Activated CD8-positive, alpha-beta memory T cell treated with anti-CD3 and anti-CD28 coated beads, Interleukin-2, amount 50 U/mL, for 48 hours (primary cell): ENCODE results near the gene TOP1.

Source experiments
- DNase-seq: peaks from one replicate; pipeline ENCODE4 v3.0.0-alpha.2; 2020

TOP1 gene

GRCh38 chr20:41038149-41038877, 9.7 kb downstream of the TOP1 start:
- DNase-seq: no peak

GRCh38 chr20:41038878-41039404, 10.3 kb downstream of the TOP1 start:
- no peak for DNase-seq

DNA sequence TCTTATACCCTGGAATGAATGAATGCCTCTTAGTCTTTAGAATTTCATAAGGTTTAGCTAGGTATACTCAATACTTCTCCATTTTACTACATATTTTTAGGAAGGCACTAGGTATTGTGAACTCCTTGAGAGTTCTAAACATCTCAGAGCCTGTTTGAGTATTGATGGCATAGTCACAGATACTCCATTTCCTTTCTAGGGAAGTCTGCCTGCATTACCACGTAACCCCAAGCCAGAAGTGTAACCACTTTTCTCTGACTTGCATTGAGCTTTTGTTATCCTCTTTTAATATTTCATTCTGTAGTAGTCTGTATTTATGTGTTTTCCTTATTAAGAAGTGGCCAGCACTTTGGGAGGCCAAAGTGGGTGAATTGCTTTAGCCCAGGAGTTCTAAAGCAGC, 12.2 kb downstream of the TOP1 start:
- no peak for DNase-seq

DNA sequence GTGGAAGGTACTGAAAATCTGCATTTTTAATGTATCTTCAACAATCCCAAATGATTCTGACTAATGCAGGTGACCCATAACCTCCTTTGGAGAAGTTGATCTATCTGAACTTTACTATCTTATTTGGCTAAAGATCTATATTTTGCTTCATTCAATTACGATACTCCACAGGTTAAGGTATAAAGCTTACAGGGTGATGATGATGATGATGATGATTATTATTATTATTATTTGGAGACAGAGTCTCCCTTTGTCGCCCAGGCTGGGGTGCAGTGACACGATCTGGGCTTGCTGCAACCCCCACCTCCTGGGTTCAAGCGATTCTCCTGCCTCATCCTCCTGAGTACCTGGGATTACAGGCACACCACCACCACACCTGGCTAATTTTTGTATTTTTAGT, 13.1 kb downstream of the TOP1 start:
- no peak for DNase-seq

GRCh38 chr20:41044409-41045062, 15.9 kb downstream of the TOP1 start:
- DNase-seq: no peak

DNA sequence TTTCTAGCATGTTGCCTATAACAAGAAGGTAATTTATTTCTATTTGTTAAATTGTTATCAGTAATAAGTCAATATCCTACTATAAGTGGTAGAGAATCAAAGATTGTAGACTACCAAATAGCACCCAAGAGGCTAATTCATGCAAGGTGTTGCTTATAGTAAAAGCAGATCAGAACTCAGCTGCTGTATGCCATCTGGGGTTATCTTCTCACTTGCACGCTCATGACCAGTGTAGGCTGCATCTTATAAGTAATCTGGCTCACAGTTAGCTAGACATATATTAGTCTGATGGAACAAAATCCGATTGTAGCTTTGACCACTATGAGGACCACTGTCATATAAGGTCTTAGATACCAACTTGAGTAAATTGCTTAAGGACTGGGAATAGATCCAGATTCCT, 17.0 kb downstream of the TOP1 start:
- no peak for DNase-seq

DNA sequence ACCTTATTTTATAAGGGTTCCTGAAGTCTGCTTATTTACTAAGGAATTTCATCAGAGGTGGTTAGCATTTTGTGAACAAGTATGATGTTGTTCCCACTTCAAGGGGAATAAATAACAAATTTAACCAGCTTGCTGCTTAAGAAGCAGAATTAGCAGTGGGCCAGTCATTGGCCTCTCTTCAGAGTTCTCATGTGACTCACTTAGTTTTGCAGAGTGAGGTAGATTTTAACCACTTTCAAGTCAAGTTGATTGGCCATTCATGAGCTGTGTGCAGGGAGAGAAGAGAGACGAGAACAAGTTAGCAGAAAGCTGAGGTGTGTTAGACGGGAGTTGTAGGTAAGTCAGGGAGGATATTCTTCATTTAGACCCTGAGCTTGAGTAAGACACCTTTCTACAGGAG, 18.1 kb downstream of the TOP1 start:
- DNase-seq: no peak

GRCh38 chr20:41047279-41047974, 18.8 kb downstream of the TOP1 start:
- no peak for DNase-seq

GRCh38 chr20:41047975-41048305, 19.3 kb downstream of the TOP1 start:
- DNase-seq: no peak

DNA sequence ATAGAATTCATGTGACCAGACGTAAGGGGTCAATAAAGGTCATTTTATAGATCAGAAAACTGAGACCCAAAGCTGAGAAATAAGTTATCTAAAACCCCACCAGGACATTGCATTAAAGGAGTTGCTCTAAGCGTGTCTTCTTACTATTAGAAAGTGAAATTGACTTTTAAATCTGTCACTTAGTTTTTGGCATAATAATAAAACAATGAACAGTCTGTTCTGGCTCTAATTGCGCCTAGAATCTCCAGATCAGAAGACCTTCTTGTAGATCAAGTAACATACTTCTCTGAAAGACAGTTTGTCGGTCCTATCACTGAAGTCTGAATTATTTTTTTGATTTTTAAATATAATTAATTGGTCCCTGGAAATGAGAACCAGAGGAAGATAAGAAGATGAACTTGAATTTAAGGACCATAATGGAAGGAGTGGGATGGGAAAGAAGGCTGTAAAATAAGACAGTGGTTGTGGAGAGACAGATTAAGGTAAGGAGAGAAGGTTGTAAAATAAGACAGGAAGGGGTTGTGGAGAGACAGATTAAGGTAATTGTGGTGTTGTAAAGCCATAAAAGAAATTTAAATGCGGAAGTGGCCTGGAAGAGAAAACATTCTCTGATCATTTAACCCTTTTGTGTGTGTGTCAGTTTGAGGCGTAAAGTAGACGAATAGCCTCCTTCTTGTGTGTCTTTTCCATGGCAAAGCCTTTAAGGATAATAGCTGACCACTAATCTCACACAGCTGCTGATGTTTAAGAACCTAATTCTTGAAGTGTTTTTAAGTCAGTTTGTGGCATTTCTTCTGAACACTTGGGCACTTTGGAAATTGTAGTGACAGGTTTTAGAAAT, 20.1 kb downstream of the TOP1 start:
- DNase-seq: no peak

GRCh38 chr20:41049451-41049850, 20.8 kb downstream of the TOP1 start:
- no peak for DNase-seq

DNA sequence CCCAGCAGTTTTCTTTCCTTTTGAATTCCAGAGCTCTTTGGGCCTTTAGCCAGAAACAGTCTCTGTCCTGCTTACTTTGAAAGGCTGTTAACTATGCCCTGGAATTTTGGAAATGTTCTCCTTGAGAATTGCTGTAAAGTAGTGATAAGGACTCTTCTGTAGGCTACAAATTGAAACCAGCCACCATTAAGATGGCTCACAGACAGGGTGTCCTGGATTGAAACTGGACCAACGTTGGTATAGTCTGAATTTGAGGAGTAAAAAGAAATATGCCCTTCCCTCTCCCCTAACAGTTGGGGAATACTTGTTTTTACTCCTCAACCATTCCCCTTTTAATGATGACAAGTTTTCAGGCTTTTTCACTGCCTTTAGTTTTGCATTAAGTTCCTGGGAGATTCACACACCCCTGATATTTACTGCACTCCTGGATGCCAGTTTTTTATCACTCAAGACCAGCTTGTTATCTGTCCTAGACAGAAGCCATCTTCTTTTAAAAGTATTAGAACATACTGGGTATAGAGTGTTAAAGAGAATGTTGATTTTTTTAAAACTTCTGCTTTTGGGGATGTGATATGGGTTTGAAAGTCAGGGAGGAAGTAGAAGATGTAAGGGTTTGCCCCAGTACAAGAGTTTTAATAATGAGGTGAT, 21.9 kb downstream of the TOP1 start:
- no peak for DNase-seq

DNA sequence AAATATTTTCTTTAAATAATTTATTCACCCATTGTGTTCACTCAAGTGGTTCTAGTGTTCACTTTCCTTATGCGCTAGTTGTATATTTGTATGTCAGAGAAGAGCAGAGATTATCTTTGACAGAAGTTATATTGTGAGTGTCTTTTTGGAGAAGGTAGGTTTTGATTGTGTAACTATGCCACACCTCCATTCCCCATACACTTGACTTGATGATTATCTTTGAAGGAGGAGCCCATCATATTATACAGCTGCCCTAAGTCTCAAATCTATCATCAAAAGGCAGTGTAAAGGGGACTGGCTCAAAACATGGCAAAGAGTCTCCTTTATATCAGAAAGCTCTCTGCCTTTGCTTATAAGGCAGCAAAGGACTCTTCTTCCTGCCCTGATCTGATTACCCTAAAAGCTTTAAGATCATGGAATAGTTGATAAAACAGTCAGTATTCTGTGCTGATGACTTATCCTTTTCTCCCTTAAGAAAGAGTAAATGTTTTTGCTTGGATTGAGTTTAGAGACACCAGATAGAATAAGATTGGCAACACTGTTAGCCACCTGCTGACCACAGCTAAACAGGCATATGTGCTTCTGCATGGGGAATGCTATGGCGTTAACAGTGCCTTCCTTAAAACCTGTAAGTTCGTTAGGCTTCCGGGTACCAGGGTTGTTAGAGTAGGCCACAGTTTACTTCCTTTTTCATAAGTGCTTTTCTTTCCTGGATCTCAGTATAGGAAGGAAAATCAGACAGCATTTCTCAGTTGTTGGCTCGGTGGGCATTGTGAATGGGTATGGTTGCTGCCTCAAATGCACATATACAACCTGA, 22.6 kb downstream of the TOP1 start:
- no peak for DNase-seq

DNA sequence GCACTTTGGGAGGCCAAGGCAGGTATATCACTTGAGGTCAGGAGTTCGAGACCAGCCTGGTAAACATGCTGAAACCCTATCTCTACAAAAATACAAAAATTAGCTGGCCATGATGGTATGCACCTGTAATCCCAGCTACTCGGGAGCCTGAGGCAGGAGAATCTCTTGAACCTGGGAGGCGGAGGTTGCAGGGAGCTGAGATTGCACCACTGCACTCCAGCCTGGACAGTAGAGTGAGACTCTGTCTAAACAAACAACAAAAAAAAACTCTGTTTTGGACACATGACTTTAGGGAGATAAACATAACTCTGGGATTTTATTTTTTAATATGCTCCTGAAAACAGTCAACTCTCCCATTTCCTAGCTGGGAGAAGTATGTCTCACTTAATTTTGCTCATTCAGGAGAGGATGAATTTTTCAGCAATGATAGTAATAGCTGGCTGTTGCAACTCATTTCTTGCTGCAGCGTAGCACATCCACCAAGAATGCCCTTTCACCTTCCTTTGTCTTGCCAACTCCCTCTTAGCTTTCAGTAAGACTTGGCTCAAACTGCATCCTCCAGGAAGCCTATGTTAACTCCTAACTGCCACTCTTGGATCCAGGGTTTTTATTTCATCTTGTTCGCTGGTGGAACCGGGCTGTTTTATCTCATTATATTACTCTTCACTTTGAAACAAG, 24.3 kb downstream of the TOP1 start:
- no peak for DNase-seq

DNA sequence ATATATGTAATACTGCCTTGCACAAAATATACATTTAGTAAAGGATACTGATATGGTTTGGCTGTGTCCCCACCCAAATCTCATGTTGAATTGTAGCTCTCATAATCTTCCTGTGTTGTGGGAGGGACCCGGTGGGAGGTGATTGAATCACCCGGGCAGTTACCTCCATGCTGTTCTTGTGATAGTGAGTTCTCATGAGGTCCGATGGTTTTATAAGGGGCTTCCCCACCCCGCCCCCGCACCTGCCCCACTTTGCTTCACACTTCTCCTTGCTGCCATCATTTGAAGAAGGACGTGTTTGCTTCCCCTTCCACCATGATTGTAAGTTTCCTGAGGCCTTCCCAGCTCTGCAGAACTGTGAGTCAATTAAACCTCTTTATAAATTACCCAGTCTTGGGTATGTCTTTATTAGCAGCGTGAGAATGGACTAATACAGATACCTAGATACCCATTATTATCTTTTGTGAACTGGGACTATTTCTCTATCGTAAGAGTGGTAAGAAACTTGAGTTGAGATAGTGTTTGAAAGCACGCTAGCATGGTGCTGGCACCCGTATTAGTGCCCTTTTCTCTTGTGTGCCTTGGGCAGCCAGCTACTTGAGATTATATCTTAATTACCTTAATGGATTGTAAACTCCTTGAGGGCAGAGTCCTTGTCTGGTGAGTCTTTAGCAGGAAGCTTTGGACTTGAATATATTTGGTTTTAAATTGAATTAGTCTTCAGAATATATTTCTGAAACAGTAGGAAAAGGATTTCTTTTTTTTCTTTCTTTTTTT, 25.6 kb downstream of the TOP1 start:
- no peak for DNase-seq

- no peak for DNase-seq
These were observed 26.2 kb downstream of the TOP1 start for GRCh38 chr20:41054847-41055230.

DNA sequence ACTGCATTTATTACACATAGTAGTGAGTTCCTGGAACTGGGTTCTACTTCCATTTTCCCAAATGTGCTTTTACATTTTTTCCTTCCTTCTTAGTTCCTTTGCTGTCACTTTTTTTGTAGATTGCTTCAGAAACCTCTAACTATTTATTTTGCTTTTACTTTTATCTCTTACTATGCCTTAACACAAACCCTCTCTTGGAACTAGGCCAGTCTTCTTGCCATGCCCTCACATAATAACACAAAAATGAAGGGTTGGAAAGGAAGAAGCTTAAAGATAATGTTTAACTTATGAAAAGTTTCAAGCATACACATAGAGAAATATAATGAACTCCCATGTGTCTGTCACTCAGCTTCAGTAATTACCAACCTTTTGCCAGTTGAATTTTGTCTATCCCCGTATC, 27.1 kb downstream of the TOP1 start:
- no peak for DNase-seq

GRCh38 chr20:41057999-41058673, 29.5 kb downstream of the TOP1 start:
- no peak for DNase-seq
